Cardiac muscle cell (in vitro differentiated cells and primary cell): Measurements from ENCODE around the gene NR2E3. TPM values are rescaled to one million over a fixed set of nuclear protein-coding genes. Genes with fewer than 3 reads are reported as not detected.

Source experiments
- DNase-seq, 2 donors: peaks; one replicate each; pipeline versions ENCODE4 v3.0.0 to v3.0.0-alpha.2; 2010 to 2017; ENCODE audit warnings: low read depth in 1 of 2, low spot score in 1 of 2
- H3K27ac ChIP-seq: fragments of 200-600 bp; sonication (generic); 2 replicates; pipeline ENCODE4 v1.5.1; 2016
- H3K27me3 ChIP-seq: fragments of 200-600 bp; sonication (generic); 2 replicates; pipeline ENCODE4 v1.6.0; 2016; ENCODE audit warnings: control low read depth
- H3K36me3 ChIP-seq: fragments of 200-600 bp; sonication (generic); 2 replicates; pipeline ENCODE4 v1.5.1; 2016; ENCODE audit warnings: control low read depth
- H3K4me1 ChIP-seq: fragments of 200-600 bp; sonication (generic); 2 replicates; pipeline ENCODE4 v1.8.1; 2017; ENCODE audit warnings: low read depth, mild to moderate bottlenecking, mixed run types
- H3K4me3 ChIP-seq: fragments of 200-600 bp; sonication (generic); 2 replicates; pipeline ENCODE4 v1.5.1; 2016; ENCODE audit warnings: mild to moderate bottlenecking
- H3K9me3 ChIP-seq: fragments of 200-600 bp; sonication (generic); 2 replicates; pipeline ENCODE4 v1.5.1; 2017; ENCODE audit warnings: low read depth, mild to moderate bottlenecking, control low read depth
- polyA plus RNA-seq: library from polyadenylated mRNA; unstranded; fragments of >200 nt; fragmentation: Nextera tagmentation; extraction: Ambion mirVana; gene quantifications from 2 replicates; pipeline ENCODE4 v1.2.1, GENCODE V29; 2016
- total RNA-seq: library from RNA; depleted of rRNA; stranded (reverse); fragments of >200 nt; gene quantifications from 2 replicates; pipeline ENCODE4 v1.2.3, GENCODE V29; 2016
- TF ChIP-seq, protein P1 (sequence below): IDR thresholded peaks from 2 replicates; pipeline ENCODE4 v1.5.1; 2012; ENCODE audit warnings: low read depth, mild to moderate bottlenecking, low read length

The NR2E3 gene
- total and polyA plus RNA-seq, 2 experiments from 2014 or later = 0.09 TPM; not detected in 1

- Histone ChIP-seq H3K36me3 (no peaks in the 10 kb centered on the region), H3K4me3 (no peak overlapping the region), H3K4me1 (peaks cover 28% of the 10 kb centered on the region), H3K27me3 (no peaks in the 10 kb centered on the region), H3K27ac (no peak overlapping the region), H3K9me3 (no peaks in the 10 kb centered on the region)
- TF ChIP-seq, protein P1, sequence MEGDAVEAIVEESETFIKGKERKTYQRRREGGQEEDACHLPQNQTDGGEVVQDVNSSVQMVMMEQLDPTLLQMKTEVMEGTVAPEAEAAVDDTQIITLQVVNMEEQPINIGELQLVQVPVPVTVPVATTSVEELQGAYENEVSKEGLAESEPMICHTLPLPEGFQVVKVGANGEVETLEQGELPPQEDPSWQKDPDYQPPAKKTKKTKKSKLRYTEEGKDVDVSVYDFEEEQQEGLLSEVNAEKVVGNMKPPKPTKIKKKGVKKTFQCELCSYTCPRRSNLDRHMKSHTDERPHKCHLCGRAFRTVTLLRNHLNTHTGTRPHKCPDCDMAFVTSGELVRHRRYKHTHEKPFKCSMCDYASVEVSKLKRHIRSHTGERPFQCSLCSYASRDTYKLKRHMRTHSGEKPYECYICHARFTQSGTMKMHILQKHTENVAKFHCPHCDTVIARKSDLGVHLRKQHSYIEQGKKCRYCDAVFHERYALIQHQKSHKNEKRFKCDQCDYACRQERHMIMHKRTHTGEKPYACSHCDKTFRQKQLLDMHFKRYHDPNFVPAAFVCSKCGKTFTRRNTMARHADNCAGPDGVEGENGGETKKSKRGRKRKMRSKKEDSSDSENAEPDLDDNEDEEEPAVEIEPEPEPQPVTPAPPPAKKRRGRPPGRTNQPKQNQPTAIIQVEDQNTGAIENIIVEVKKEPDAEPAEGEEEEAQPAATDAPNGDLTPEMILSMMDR = no peak
- DNase-seq = no peak
Measured at GRCh38 chr15:71781179-71781964, 29.0 kb upstream of the NR2E3 start.

- no peaks in the 10 kb centered on the region for H3K36me3 ChIP-seq
- no peak overlapping the region for H3K27ac ChIP-seq
- H3K27me3 ChIP-seq = no peaks in the 10 kb centered on the region
- TF ChIP-seq, protein P1 = no peak
- H3K9me3 ChIP-seq = no peaks in the 10 kb centered on the region
- no peak for DNase-seq
- H3K4me3 ChIP-seq = no peak overlapping the region
- H3K4me1 ChIP-seq = peaks cover 28% of the 10 kb centered on the region
Measured at GRCh38 chr15:71781965-71782265, 28.4 kb upstream of the NR2E3 start.

- Histone ChIP-seq H3K27me3 (no peaks in the 10 kb centered on the region), H3K27ac (peak overlapping the region; percentile 65), H3K4me3 (no peak overlapping the region), H3K36me3 (no peaks in the 10 kb centered on the region), H3K9me3 (no peaks in the 10 kb centered on the region), H3K4me1 (peaks cover 28% of the 10 kb centered on the region)
- TF ChIP-seq, protein P1 = no peak
- no peak for DNase-seq
Measured at GRCh38 chr15:71782422-71783165, 27.8 kb upstream of the NR2E3 start.

GRCh38 chr15:71784719-71785118 is 25.6 kb upstream of the NR2E3 start:
- H3K36me3 ChIP-seq = no peaks in the 10 kb centered on the region
- H3K27me3 ChIP-seq = no peaks in the 10 kb centered on the region
- no peak for DNase-seq
- no peaks in the 10 kb centered on the region for H3K9me3 ChIP-seq
- no peak overlapping the region for H3K27ac ChIP-seq
- TF ChIP-seq, protein P1 = peak; percentile 38
- no peak overlapping the region for H3K4me3 ChIP-seq
- peaks cover 23% of the 10 kb centered on the region for H3K4me1 ChIP-seq

DNA sequence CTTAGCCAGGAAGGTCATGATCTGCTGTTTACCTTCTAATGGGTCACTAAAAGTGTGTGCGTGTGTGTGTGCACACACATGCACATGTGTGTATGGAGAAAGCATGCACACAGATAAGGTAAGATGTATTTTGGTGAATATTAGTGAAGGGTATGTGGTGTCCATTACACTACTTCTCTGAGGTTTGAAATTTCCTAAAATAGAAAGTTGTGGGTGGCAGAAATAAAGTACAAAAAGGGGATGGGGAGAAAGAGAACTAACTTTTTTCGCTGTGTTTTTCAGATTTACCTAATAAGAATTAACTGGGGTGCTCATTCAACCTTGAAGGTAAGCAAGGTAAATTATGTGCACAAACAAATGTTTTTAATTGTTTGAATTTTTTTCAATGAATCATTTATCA is 24.4 kb upstream of the NR2E3 start:
- TF ChIP-seq, protein P1 = no peak
- Histone ChIP-seq H3K27me3 (no peaks in the 10 kb centered on the region), H3K36me3 (no peaks in the 10 kb centered on the region), H3K4me3 (no peak overlapping the region), H3K4me1 (peaks cover 12% of the 10 kb centered on the region), H3K9me3 (no peaks in the 10 kb centered on the region), H3K27ac (no peak overlapping the region)
- DNase-seq = no peak
